HG02571 (cell line): ENCODE results near the gene CRYL1.

Experiments used
- ATAC-seq: cut with Tn5 transposase; IDR thresholded peaks from one replicate; pipeline ENCODE4 v1.9.1; 2021; ENCODE audit warnings: mild to moderate bottlenecking, moderate library complexity; ENCODE audit not compliant: unreplicated experiment

CRYL1 gene

DNA sequence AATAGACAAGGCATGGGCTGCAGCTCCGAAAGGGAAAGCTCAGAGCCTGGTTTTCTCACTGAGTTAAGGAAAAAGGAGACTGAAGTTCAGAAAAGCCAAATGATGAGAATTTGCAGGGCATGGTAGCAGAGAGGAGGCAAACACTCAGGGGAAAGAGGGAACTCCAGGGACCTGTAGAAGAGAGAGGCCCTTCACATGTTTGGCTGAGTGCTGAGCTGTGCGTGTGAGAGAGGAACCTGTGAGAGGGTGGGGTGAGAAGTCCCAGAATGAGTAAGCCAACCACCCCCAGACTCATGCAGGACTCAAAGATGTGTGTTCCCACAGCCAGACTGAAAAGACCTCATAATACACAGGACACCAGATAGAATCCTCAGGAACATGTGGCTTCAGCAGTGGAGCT is 2.8 kb upstream of the CRYL1 start:
- no peak for ATAC-seq

DNA sequence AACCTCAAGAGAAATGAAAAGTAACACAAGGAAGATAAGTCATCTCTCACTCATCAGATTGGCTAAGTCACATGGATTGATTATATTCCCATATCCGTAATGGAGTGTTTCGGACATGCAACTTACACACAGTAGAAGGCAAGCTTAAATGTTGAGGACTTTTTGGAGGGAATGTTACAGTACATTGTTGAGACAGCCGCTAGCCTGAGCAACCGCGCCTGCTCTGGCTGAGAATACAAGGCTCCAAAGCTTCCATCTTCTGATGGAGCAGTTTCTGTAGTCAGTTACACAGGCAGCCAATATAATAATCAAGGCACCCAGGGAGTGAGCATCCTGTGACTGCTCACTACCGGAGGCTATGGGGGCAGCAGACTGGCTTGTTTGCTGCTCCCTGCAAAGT is 1.0 kb upstream of the CRYL1 start:
- no peak for ATAC-seq

DNA sequence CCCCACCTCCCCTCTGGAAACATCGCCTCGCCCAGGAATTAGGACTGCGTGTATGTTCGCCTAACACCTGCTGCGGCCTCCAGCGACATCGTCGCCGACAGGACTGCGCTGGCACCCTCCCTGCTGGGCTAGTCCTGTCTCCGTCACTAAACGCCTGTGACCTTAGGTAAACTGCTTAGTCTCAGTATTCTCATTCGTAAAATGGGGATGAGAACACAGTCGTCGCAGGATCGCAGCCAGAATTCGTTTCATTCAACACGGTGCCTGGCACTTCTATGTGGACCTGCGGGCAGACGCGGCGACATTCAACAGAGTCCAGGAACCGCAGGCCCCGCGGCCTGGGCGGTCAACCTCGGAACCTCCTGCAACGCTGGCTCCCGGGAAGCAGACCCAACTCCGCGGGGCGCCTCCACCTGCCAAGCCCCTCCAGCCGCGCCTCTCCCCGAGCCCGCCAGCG is 485 bp downstream of the CRYL1 start:
- peak; percentile 7 for ATAC-seq

DNA sequence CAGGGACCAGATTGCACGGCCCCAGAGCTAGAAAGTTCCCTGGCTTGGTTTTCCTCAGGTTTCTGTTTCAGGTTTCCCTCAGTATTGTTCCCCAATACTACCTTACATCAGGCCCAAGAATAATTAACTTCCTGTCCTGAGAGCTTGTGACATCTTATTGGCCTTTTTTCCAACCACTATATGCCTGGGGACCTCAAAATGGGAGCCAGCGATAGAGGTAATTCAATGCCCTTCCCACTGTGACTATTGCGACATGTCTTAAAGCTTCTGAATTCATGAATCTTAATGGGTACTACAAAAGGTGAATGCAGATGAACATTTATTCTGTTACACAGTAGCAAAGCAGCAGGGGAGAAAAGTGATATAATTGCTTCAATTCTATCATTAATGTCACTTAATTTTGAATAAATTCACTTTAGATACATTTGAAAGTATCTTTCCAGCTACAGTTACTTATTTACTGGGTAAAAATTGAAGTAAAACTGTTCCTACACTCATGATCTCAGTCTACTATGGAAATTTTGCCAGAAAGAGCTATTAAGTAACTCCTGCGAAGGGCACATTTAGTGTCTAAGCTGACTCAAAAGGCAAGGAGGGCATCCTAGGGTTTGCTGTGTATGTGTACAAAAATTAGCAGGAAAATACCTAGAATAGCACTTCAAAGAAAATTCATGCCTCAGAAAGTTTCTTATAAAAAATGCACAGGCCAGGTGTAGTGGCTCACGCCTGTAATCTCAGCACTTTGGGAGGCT is 4.1 kb downstream of the CRYL1 start:
- no peak for ATAC-seq

DNA sequence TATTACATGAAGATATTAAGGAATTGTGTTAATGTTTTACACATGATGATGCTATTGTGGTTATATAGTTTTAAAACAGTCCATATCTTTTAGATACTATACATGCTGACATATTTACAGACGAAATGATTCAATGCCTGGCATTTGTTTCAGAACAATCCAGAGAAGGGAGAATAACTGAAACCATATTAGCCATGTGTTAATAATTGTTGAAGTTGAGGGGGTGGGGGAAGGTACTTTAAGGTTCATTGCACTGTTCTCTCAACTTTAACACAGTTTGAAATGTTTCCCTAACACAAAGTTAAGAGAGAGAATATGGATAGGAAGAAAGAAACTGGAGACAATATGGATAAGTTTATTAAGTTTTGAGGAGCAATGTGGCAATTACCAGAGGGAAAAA is 5.8 kb downstream of the CRYL1 start:
- ATAC-seq = no peak

DNA sequence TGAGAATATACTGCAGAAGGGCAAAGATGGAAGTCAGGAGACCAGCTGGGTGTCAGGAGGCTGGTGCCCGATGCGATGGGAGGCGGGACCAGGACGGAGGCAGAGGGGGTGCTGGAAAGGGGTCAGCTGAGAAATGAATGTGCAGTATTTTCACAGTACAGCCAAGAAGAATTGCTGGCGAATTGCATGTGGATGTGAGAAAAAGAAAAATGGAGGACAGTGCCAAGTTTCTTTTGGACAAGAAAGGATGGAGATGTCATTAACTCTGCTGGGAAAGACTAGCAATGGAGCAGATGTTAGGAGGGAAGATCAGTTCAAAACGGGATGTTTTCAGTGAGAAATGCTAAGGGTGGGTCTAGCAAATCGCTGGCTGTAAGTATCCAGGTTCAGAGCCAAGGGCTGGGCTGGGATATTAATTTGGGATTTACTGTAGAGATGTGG is 7.0 kb downstream of the CRYL1 start:
- no peak for ATAC-seq

DNA sequence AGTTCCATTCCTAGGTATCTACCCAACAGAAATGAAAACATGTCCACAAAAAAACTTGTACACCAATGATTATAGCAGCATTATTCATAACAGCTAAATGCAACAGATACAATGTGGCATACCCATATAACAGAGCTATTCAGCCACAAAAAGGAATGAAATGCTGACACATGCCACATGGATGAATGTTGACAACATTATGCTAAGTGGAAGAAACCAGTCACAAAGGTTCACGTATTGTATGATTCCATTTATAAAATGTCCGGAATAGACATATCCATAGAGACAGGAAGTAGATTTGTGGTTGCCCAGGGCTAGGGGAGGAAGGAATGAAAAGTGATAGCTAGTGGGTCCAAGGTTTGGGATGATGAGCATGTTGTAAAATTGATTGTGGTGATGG is 10.8 kb downstream of the CRYL1 start:
- no peak for ATAC-seq

DNA sequence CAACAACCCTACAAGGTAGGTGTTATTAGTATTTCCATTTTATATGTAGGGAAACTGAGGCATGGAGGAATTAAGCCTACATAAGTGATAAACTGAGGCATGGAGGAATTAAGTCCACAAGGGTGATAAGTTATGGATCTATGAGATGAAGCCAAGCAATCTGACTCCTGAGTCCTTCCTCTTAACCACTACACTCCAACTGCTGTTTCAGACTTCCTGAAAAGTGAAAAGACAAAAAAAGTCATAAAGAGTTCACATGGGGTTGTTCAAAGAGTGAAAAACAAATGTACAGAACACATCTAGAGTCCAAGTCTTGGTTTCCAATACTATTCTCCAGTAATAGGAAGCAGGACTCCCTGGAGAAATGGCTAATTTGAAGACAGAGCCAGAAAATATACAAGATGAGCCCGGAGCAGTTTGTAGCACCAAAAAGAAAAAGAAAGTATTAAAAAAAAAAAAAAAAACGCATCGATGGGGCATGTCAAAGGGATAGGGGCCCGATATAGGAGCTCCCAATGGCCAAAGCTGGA is 12.1 kb downstream of the CRYL1 start:
- ATAC-seq = no peak

DNA sequence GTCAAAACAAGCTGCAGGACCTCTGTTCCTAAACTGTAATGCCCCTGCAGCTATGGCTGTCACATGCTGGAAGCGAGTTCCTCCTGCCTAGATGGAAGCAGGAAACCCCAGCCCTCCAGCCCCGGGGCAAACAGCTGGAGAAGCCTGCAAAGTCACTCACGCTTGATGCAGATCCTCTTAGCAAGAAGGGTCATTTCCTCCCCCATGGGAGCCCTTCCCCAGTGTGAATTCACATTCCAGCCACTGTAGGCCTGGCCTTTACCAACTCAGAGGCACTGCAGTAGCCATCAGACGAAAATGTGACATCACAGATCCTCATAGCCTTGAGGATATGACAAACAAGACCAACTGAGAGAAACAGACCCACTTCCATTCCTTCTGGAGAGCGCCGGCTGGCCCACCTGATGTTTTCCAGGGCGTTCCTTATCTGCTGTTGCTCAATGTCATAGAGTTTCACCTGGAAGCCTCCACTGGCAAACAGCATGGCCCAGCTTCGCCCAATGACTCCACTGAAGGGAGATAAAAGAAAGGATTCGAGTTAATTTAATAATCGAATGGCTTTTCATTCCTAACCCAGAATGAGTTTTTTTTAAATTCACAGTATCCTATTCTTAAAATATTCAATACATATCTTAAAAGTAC is 13.5 kb downstream of the CRYL1 start:
- no peak for ATAC-seq

DNA sequence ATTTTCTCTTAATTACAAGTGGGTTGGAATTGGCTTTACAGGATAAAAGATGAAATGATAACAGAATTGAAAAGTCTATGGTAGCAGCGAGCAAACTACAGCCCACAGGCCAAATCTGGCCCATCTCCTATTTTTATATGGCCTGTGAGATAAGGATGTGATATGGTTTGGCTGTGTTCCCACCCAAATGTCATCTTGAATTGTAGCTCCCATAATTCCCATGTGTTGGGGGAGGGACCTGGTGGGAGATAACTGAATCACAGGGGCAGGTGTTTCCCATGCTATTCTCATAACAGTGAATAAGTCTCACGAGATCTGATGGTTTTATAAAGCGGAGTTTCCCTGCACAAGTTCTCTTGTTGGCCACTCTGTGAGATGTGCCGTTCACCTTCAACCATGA is 19.0 kb downstream of the CRYL1 start:
- no peak for ATAC-seq

DNA sequence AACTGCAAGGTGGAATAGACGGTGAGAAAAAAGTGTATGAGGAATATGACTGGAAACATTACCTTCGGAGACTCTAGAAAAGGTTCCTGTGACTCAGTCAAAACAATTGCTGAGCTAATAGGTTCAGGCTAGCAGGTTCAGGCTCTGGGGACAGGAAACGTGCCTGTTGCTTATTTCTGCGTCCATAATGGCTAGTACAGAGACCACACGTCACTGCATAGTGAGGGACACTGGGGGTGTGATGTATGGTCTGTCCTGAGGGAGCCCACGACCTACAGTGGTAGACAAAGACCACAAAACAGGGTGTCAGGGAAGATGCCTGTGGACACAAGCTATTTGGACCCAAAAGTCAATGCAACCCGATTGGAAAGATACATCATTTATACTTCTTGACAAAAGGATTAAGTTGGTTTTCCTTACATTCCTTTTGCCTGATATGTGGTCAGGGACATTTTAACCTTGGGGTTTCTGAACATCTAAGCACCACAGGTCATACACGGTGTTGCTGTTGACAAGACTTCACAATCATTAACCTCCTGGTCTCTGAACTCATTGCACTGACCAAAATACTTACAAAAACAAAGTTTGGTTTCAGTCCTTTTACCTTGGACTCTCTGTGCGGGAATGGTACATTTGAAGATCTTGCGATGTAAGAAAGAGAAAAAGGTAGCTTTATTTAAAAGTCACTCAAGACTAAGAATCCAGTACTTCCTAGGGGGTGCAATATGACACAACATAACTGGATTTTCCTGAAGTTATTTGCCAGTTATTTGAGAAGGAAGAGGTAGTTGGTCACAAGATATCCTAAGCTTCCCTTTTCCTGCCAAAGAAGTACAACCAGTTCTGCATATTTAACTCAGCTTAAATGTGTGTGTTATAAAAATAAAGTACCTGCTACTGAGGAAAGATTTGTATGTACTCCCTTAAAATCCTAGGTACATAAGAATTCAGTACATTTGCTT is 20.0 kb downstream of the CRYL1 start:
- ATAC-seq = no peak

DNA sequence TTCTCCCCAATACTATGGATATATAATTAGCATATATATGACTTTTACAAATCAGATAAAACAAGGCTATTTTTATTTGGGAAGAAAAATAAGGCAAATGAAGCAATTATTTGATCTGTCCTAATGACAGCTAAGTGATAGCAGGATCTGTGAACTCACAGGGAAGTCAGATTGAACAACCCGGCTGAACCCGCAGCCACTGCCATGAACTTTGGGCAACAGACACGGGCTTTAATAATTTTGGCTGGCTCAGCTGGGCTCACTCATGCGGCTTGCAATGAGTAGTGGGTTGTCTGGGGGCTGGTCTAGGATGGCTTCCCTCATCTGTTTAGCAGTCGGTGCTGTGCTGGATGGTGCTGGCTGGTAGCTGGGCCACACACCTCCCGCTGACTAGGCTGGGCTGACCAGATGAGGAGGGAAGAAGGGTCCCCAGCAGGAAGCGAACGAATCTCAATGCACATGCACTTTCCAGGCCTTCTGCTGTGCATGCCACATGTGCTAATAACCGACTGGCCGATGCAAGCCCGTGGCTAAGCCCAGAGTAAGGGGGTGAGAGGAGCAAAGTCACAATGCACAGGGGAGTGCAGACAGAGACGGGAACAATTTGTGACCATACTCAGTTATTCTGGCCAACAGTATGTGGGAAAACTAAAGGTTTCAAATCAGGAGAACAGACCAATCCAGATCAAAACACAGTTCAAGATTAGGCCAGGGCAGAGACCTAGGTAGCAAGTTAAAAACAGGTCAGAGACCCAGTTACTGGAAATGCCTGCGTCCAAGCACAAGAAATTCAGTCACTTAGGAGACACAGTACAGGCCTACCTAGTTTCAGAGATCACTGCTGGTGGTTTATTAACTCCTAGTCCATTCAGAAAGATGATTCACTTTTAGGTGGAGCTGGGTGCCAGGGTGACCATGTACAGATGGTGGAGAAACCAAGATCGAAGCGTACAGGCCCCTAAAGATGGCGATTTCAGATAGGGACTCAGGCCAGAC is 22.3 kb downstream of the CRYL1 start:
- no peak for ATAC-seq

DNA sequence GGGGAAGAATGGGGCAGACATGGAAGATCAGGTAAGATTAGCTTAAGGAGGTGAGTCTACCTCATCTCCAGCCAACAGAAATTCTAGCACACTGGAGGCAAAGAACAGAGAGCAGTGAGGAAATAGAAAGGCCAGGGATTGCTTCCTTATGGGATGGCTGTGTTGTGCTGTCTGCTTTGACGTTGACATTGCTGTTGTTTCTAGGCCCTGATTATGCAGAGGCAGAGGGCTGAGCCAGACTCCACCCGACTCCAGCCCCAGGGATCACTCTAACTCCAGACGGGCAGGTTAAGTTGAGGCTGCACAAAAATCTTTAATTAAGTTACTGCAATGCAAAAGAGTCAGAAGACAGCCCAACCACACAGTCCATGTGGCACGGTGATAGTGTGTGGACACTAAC is 24.1 kb downstream of the CRYL1 start:
- ATAC-seq = no peak

DNA sequence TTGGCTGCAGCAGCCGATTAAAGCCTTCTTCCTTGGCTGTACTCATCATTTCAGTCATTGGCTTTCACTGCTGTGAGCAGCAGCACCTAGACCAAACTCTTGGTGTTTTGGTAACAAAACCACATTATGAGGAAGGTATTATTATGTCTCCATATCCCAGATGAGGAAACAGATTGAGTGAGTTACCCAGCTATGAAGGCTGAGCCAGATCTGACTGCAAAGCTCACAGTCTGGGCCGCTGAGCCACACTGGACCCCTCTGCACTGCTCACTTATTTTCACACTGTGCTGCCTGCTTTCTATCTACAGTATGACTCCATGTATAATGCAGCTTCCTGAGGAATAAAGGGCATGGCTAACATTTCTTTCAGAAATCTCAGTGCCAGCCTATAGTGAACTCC is 24.5 kb downstream of the CRYL1 start:
- ATAC-seq = no peak

DNA sequence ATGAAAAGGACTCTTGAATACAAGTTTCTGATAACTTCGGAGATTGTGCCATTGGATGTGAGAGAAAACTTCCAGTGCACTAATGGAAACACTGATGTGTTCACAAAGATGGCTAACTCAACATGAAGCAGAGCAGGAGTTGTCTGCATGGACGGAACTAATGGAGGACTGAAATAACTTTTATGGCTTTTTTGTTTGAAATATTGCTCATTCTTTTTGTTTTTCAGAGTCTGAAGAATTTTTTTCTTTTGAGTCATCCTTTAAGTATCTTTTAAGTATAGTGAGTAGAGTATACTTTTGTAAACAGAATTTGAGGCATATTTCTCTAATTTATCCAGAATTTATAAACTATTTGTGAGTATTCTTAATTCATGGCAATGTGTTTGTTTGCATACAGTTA is 25.7 kb downstream of the CRYL1 start:
- ATAC-seq = no peak

DNA sequence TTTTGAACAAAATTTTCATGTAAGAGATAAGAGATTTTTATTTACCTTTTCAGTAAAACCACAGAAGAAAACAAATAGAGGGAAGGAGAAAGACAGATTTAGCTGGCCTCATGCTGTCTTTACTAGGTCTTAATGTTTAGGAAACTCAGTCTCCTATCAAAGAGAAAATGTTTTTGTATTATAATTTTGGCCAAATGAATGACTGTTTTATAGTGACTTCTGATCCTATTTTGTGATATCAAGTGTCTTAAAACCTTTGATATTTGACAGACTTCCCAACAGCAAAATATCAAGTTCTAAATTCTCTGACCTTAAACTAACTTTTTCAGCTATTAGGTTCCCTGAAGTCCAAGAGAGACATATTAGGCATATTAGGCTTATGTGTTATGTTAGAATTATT is 27.0 kb downstream of the CRYL1 start:
- no peak for ATAC-seq

DNA sequence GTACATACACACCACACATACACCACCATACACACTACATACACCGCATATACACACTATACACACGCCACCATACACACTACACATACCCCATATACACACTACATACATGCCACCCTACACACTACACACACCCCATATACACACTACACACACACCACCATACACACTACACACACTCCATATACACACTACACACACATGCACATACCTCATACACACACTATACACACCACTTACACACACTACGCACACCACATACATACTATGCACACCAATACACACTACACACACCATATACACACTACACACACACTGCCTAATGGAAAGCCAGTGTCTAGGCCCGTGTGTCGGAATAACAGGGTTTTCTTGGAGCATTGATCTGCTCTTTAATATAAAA is 27.5 kb downstream of the CRYL1 start:
- ATAC-seq = no peak

DNA sequence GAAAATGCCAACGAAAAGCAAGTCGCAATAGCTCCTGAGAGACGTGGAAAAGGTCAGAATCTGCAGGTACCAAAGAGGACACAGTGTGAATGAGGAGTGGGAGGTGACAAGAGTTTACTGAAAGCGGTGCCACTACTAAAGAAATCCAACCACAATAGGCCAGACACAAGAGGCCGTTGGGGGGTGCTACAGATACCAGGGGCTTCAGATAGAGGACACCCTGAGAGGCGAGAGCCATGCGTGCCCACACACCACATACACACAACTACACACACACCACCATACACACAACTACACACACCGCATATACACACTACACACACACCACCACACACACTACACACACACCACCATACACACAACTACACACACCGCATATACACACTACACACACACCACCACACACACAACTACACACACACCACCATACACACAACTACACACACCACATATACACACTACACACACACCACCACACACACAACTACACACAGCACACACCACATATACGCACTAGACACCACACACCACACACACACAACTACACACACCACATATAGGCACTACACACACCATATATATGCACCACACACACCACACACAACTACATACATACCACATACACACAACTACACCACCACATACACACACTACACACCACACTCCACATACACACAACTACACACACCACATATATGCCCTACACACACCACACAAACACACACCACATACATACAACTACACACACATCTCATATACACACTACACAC is 28.5 kb downstream of the CRYL1 start:
- no peak for ATAC-seq
